Left lung (tissue), 10 donors: ENCODE results near the gene METTL16. TPM values are rescaled to one million over a fixed set of nuclear protein-coding genes. Genes with fewer than 3 reads are reported as not detected.
A peak's percentile ranks its signal among the peaks of the same experiment; 100 is the strongest.

Source experiments
- ATAC-seq: fragments of 200-7000 bp; cut with Tn5 transposase; one replicate; pipeline ENCODE4 v1.9.1; 2020; ENCODE audit warnings: moderate library complexity
- DNase-seq, 4 donors: peaks; one replicate each; pipeline ENCODE4 v3.0.0-alpha.2; 2013 to 2020
- H3K27ac ChIP-seq, 2 donors: fragments of 200-600 bp; sonication (generic) in 1 of 2; one replicate each; pipeline versions ENCODE4 v1.5.0 to v1.8.0; 2020 to 2021
- H3K27me3 ChIP-seq, 2 donors: fragments of 200-600 bp; sonication (generic) in 1 of 2; one replicate each; pipeline versions ENCODE4 v1.5.0 to v1.8.0; 2020 to 2021
- H3K36me3 ChIP-seq, 2 donors: fragments of 200-600 bp; sonication (generic) in 1 of 2; one replicate each; pipeline versions ENCODE4 v1.5.0 to v1.8.0; 2020 to 2021
- H3K4me1 ChIP-seq, 2 donors: fragments of 200-600 bp; one replicate each; pipeline ENCODE4 v1.8.0; 2021
- H3K4me3 ChIP-seq, 2 donors: fragments of 200-600 bp; sonication (generic) in 1 of 2; one replicate each; pipeline versions ENCODE4 v1.5.0 to v1.8.0; 2020 to 2021; ENCODE audit warnings: mild to moderate bottlenecking in 1 of 2
- H3K9me3 ChIP-seq, 2 donors: fragments of 200-600 bp; sonication (generic) in 1 of 2; one replicate each; pipeline versions ENCODE4 v1.5.0 to v1.8.0; 2020 to 2021
- intact Hi-C, 2 donors: fragments of 100-400 bp; cut with DNase I; formaldehyde crosslinking; loops; one replicate each; pipeline versions ENCODE4 v1.11.2 to v1.14.2; 2022
- polyA plus RNA-seq, 6 donors: library from polyadenylated mRNA; unstranded; fragments of 120-200 nt; gene quantifications; one replicate each; pipeline ENCODE4 v1.2.1, GENCODE V29; 2013; ENCODE audit not compliant: insufficient read length in 6 of 6
- total RNA-seq, 2 donors: library from RNA; stranded (reverse); fragmentation: NEBNext Ultra II Directional; extraction: Animal tissue kit (Norgen Biotek cat#: 25700); gene quantifications; one replicate each; pipeline ENCODE4 v1.2.1, GENCODE V29; 2021
- TF ChIP-seq, protein P1 (sequence below), 2 donors: fragments of 200-600 bp; sonication (generic) in 1 of 2; IDR thresholded peaks; one replicate each; pipeline versions ENCODE4 v1.5.0 to v1.8.0; 2021; ENCODE audit warnings: antibody characterized with exemption in 2 of 2
- donor health status: DM: no; HTN: yes; CAD: no.
- donor health status: DM: no; HTN: no; CAD: no.

METTL16 gene
- total and polyA plus RNA-seq, 8 donors, result 25.1 to 51.8 (median 38.7) TPM

DNA sequence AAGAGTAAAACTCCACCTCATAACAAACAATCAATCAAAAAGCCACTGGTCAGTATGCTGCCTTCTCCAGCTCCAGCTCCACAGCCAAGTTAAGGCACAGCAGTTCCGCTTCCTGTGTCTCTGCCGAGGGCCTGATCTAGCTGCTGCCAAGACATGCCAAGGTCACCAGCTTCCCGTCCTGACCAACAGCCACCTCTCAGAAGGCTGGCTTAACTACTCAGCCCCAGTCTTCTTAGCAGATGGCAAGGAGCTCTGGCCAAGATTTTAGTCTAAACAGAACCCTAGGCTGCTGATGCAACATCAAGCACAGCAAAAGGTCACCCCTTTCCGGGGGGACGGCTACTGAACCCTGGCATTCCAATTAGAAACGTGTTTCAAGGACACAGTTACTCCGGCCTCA, 93.1 kb downstream of the METTL16 start:
- intact Hi-C loops, result loop anchor here in 1 of 2 donors (5.0 kb wide), 1 partner anchor 36 kb away; no protein-coding TSS in a partner anchor
- Histone ChIP-seq H3K9me3 (no peaks in the 10 kb centered on the region), H3K27me3 (no peaks in the 10 kb centered on the region), H3K27ac (peak overlapping the region in 1 of 2 donors; percentile 55), H3K36me3 (peaks cover 0 to 47% of the 10 kb centered on the region in 2 donors), H3K4me1 (peaks cover 0 to 9% of the 10 kb centered on the region in 2 donors), H3K4me3 (no peak overlapping the region)
- TF ChIP-seq, protein P1, sequence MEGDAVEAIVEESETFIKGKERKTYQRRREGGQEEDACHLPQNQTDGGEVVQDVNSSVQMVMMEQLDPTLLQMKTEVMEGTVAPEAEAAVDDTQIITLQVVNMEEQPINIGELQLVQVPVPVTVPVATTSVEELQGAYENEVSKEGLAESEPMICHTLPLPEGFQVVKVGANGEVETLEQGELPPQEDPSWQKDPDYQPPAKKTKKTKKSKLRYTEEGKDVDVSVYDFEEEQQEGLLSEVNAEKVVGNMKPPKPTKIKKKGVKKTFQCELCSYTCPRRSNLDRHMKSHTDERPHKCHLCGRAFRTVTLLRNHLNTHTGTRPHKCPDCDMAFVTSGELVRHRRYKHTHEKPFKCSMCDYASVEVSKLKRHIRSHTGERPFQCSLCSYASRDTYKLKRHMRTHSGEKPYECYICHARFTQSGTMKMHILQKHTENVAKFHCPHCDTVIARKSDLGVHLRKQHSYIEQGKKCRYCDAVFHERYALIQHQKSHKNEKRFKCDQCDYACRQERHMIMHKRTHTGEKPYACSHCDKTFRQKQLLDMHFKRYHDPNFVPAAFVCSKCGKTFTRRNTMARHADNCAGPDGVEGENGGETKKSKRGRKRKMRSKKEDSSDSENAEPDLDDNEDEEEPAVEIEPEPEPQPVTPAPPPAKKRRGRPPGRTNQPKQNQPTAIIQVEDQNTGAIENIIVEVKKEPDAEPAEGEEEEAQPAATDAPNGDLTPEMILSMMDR (IDR thresholded peaks at IDR 0.05), result no peak
- ATAC-seq (no peak), DNase-seq (no peak)

DNA sequence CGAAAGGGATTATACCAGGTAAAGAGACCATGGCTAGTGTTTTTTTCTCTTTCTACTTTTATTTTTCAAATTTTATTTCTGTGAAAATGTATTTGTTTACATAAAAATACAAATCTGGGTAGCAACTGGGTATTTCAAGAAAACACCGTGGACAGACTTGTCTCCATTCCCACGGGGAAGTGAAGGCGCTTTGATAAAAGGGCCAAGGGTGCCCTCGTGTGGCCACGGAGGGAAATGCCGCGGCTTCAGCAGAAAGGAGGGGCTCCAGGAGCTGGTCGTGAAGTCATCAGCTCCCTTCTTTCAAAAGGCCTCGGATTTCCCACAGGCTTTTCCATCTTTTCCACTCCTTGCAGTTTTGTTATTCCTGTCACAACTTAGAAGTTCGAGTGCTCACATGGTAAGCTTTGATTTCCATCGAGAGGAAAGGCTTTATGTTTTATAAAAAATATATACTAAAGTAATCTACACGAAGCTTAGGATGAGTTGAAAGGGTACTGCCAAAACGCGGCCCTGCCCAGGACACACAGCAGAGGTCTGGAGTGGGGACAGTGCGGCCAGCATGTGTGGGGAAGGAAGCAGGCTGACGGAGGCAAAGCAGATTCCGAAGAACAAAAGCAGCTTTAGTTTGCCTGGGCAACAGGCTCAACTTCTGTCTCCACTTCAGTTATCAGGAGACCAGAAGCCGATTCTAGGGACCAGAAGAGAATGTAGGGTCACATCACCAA, 95.5 kb downstream of the METTL16 start:
- TF ChIP-seq, protein P1 (IDR thresholded peaks at IDR 0.05), result peak; percentile 98 to 99
- Histone ChIP-seq H3K27me3 (no peaks in the 10 kb centered on the region), H3K4me1 (peaks cover 0 to 9% of the 10 kb centered on the region in 2 donors), H3K36me3 (peaks cover 0 to 39% of the 10 kb centered on the region in 2 donors), H3K9me3 (no peaks in the 10 kb centered on the region), H3K27ac (no peak overlapping the region), H3K4me3 (no peak overlapping the region)
- ATAC-seq (peak; percentile 96), DNase-seq (peak; percentile 83 to 96 (median 88))
- intact Hi-C loops, result loop anchor here in 1 of 2 donors (5.0 kb wide), 1 partner anchor 34 kb away; no protein-coding TSS in a partner anchor

DNA sequence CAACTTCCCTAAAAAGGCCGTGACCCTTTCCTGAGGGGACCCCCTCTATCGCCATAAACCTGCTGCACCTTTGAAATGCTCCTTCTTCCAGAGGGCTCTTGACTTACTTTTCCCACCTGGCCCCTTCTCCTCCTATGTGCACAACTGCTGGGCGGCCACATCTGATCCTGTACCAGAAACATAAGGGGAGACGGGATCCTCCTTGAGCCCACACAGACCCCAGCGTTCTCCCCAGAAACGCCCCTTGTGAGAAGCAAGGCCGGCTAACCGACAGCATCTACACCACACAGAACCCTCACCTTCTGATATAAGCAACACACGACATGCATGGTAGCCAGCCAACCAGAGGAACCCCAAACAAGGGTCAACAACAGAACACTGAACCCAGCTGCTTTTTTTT, 96.6 kb downstream of the METTL16 start:
- Histone ChIP-seq H3K27me3 (no peaks in the 10 kb centered on the region), H3K4me1 (peaks cover 0 to 9% of the 10 kb centered on the region in 2 donors), H3K4me3 (no peak overlapping the region), H3K9me3 (no peaks in the 10 kb centered on the region), H3K36me3 (peaks cover 0 to 30% of the 10 kb centered on the region in 2 donors), H3K27ac (no peak overlapping the region)
- intact Hi-C loops, result loop anchor here in 1 of 2 donors (5.0 kb wide), 1 partner anchor 33 kb away; no protein-coding TSS in a partner anchor
- TF ChIP-seq, protein P1 (IDR thresholded peaks at IDR 0.05), result no peak
- no peak for ATAC-seq
- DNase-seq, result no peak

DNA sequence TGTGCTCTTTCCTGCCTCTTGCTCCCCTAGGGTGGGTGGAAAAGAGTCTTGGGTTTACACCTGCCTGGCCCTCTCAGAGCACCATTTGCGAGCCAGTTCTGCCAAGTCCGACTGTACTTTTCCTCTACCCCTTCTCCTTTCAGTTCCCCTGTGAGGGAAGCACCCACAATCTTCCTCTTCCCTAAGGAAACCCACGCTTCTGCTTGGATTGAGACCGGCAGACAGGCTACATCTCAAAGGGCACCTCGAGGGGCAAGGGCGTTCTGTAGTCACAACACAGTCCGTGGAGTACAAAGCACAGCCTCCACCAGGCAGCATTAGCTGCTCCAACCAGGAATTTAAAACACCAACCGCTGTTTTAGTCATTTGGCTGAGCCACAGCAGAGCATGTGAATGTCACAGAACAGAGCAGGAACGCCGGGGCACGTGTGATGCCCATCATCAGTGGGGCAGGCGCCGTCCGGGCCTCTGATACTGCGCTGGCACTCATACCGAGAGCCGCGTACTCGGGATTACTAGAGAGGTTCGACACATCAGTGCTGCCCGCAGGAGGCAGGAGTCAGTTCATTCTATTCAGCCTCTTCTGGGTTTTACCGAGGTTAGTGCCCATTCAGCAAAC, 97.1 kb downstream of the METTL16 start:
- DNase-seq (no peak), ATAC-seq (no peak)
- intact Hi-C loops, result loop anchor here in 1 of 2 donors (5.0 kb wide), 1 partner anchor 32 kb away; no protein-coding TSS in a partner anchor
- Histone ChIP-seq H3K27me3 (no peaks in the 10 kb centered on the region), H3K36me3 (peaks cover 0 to 24% of the 10 kb centered on the region in 2 donors), H3K4me1 (peaks cover 0 to 9% of the 10 kb centered on the region in 2 donors), H3K4me3 (no peak overlapping the region), H3K27ac (no peak overlapping the region), H3K9me3 (no peaks in the 10 kb centered on the region)
- TF ChIP-seq, protein P1 (IDR thresholded peaks at IDR 0.05), result no peak

DNA sequence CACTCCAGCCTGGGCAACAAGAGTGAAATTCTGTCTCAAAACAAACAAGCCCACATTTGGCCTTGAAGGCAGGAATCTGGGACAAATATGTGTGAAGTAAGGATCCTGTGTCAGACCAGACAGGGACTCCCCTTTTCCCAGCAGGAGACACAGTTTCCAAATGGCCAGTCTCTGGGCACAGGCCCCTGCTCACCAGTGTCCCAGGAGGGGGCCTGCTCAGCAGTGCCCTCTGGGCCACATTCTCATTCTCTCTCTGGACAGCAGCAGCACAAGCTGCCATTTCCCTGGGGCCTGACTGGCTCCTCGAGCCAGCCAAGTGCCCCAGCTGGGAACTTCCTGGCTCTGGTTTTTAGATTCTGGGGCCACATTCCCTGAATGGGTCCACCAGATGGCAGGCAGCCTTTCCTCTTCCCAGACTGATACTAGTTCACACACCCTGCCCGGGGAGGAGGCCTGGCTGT, 99.1 kb downstream of the METTL16 start:
- ATAC-seq (no peak), DNase-seq (no peak)
- no peak overlapping the region for H3K27ac ChIP-seq
- peaks cover 0 to 9% of the 10 kb centered on the region in 2 donors for H3K4me1 ChIP-seq
- intact Hi-C loops, result no loop called here
- H3K9me3 ChIP-seq, result no peaks in the 10 kb centered on the region
- TF ChIP-seq, protein P1 (IDR thresholded peaks at IDR 0.05), result no peak
- no peak overlapping the region for H3K4me3 ChIP-seq
- peaks cover 0 to 9% of the 10 kb centered on the region in 2 donors for H3K36me3 ChIP-seq
- no peaks in the 10 kb centered on the region for H3K27me3 ChIP-seq
